ENCODE measurements around the gene PHYKPL. TPM values are rescaled to one million over a fixed set of nuclear protein-coding genes. Genes with fewer than 3 reads are reported as not detected.

Gene PHYKPL
- total and polyA plus RNA-seq, 2 of the 13 experiments (the other 11 are each of a cell fraction or from before 2014, with no cell fraction given) = 18.0 to 78.6 TPM

GRCh38 chr5:178204182-178204934 is 28.2 kb downstream of the PHYKPL start, which contains the start of gene HNRNPAB (continued):
- TF ChIP-seq TFDP2 (CRISPR knock-in tag; IDR thresholded peaks at IDR 0.05) (peak; percentile 99), NR0B2 (CRISPR knock-in tag; IDR thresholded peaks at IDR 0.05) (peak; percentile 94), POGK (CRISPR knock-in tag; conservative IDR thresholded peaks at IDR 0.05) (peak; percentile 24; the same call in 1 of the 2 replicates), ZNF510 (CRISPR knock-in tag; IDR thresholded peaks at IDR 0.05; ENCODE audit: low read depth) (peak; percentile 87; the same call in 1 of the 2 replicates), RBM22 (optimal IDR thresholded peaks at IDR 0.05; ENCODE audit: low read length) (peak; percentile 85), HDAC6 (IDR thresholded peaks at IDR 0.05; ENCODE audit: low read depth, low read length) (no peak), MYC (CRISPR knock-in tag; IDR thresholded peaks at IDR 0.05; ENCODE audit: borderline replicate concordance) (peak; percentile 98)
- TF ChIP-seq, protein P1, sequence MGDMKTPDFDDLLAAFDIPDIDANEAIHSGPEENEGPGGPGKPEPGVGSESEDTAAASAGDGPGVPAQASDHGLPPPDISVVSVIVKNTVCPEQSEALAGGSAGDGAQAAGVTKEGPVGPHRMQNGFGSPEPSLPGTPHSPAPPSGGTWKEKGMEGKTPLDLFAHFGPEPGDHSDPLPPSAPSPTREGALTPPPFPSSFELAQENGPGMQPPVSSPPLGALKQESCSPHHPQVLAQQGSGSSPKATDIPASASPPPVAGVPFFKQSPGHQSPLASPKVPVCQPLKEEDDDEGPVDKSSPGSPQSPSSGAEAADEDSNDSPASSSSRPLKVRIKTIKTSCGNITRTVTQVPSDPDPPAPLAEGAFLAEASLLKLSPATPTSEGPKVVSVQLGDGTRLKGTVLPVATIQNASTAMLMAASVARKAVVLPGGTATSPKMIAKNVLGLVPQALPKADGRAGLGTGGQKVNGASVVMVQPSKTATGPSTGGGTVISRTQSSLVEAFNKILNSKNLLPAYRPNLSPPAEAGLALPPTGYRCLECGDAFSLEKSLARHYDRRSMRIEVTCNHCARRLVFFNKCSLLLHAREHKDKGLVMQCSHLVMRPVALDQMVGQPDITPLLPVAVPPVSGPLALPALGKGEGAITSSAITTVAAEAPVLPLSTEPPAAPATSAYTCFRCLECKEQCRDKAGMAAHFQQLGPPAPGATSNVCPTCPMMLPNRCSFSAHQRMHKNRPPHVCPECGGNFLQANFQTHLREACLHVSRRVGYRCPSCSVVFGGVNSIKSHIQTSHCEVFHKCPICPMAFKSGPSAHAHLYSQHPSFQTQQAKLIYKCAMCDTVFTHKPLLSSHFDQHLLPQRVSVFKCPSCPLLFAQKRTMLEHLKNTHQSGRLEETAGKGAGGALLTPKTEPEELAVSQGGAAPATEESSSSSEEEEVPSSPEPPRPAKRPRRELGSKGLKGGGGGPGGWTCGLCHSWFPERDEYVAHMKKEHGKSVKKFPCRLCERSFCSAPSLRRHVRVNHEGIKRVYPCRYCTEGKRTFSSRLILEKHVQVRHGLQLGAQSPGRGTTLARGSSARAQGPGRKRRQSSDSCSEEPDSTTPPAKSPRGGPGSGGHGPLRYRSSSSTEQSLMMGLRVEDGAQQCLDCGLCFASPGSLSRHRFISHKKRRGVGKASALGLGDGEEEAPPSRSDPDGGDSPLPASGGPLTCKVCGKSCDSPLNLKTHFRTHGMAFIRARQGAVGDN (CRISPR knock-in tag; IDR thresholded peaks at IDR 0.05) = peak; percentile 90
- TF ChIP-seq, protein P2, sequence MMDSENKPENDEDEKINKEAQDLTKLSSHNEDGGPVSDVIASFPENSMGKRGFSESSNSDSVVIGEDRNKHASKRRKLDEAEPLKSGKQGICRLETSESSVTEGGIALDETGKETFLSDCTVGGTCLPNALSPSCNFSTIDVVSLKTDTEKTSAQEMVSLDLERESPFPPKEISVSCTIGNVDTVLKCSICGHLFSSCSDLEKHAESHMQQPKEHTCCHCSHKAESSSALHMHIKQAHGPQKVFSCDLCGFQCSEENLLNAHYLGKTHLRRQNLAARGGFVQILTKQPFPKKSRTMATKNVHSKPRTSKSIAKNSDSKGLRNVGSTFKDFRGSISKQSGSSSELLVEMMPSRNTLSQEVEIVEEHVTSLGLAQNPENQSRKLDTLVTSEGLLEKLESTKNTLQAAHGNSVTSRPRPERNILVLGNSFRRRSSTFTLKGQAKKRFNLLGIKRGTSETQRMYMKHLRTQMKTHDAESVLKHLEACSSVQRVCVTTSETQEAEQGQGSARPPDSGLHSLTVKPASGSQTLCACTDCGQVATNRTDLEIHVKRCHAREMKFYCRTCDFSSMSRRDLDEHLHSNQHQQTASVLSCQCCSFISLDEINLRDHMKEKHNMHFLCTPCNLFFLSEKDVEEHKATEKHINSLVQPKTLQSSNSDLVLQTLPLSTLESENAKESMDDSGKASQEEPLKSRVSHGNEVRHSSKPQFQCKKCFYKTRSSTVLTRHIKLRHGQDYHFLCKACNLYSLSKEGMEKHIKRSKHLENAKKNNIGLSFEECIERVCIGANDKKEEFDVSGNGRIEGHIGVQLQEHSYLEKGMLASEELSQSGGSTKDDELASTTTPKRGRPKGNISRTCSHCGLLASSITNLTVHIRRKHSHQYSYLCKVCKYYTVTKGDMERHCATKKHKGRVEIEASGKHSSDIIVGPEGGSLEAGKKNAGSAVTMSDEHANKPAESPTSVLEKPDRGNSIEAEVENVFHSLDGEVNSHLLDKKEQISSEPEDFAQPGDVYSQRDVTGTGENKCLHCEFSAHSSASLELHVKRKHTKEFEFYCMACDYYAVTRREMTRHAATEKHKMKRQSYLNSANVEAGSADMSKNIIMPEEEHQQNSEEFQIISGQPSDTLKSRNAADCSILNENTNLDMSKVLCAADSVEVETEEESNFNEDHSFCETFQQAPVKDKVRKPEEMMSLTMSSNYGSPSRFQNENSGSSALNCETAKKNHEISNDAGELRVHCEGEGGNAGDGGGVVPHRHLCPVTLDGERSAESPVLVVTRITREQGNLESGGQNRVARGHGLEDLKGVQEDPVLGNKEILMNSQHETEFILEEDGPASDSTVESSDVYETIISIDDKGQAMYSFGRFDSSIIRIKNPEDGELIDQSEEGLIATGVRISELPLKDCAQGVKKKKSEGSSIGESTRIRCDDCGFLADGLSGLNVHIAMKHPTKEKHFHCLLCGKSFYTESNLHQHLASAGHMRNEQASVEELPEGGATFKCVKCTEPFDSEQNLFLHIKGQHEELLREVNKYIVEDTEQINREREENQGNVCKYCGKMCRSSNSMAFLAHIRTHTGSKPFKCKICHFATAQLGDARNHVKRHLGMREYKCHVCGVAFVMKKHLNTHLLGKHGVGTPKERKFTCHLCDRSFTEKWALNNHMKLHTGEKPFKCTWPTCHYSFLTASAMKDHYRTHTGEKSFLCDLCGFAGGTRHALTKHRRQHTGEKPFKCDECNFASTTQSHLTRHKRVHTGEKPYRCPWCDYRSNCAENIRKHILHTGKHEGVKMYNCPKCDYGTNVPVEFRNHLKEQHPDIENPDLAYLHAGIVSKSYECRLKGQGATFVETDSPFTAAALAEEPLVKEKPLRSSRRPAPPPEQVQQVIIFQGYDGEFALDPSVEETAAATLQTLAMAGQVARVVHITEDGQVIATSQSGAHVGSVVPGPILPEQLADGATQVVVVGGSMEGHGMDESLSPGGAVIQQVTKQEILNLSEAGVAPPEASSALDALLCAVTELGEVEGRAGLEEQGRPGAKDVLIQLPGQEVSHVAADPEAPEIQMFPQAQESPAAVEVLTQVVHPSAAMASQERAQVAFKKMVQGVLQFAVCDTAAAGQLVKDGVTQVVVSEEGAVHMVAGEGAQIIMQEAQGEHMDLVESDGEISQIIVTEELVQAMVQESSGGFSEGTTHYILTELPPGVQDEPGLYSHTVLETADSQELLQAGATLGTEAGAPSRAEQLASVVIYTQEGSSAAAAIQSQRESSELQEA (CRISPR knock-in tag; IDR thresholded peaks at IDR 0.05; ENCODE audit: not compliant biosample characterization) = peak; percentile 51
- TF ChIP-seq, protein P3, sequence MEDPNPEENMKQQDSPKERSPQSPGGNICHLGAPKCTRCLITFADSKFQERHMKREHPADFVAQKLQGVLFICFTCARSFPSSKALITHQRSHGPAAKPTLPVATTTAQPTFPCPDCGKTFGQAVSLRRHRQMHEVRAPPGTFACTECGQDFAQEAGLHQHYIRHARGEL (CRISPR knock-in tag; IDR thresholded peaks at IDR 0.05) = 0 out of 2 replicates have a peak, but pooled peaks have one; percentile 73
